ENCODE data around the gene VWDE. TPM values are rescaled to one million over a fixed set of nuclear protein-coding genes. Genes with fewer than 3 reads are reported as not detected.
A peak's percentile ranks its signal among the peaks of the same experiment; 100 is the strongest.

Gene VWDE
- total and polyA plus RNA-seq, 2 donors from 2014 or later, result 0.69 to 1.5 TPM

DNA sequence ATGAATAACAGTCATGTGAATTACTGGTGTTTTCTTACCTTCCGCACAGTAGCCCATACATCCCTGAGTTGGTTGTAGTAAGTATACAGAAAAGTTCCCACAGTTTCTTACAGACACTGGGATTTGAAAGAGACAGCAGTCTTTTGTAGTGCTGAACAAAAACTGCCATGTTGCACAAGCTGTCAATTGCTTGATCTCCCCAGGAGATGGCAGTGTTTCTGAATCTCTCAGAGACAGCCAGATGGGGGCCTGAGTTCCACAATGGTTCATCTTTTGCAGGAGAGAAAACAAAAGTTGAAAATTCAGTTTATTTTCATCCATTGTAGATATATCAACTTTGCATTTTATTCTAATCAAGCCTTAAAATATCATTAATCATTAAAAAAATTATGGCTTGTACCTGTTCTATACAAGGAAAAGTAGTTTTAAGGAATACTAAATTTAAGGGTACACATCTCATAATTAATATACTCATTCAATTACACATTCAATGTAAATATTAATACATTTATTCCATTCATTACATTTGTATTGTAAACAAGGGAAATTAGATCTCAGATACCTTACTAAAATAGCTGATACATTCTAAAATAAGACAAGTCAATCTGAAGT, 14.5 kb downstream of the VWDE start:
- Histone ChIP-seq H3K4me1 (ENCODE audit: control insufficient read depth in 2 of 3, insufficient read depth in 2 of 3, low read depth in 1 of 3, low read length in 3 of 3) (no peaks in the 10 kb centered on the region), H3K9me3 (ENCODE audit: control insufficient read depth in 2 of 3, insufficient read depth in 1 of 3, low read length in 3 of 3) (no peaks in the 10 kb centered on the region), H3K36me3 (ENCODE audit: control insufficient read depth in 2 of 3, insufficient read depth in 3 of 3, low read length in 3 of 3) (no peaks in the 10 kb centered on the region), H3K27me3 (ENCODE audit: control insufficient read depth, insufficient read depth, low read length) (no peaks in the 10 kb centered on the region), H3K4me3 (ENCODE audit: low read length in 3 of 3) (no peak overlapping the region), H3K27ac (ENCODE audit: low read depth in 2 of 2, low read length in 2 of 2) (no peak overlapping the region), H3K9ac (ENCODE audit: low read length in 3 of 3) (no peak overlapping the region)
- FAIRE-seq, result no peak
- TF ChIP-seq, protein P1, sequence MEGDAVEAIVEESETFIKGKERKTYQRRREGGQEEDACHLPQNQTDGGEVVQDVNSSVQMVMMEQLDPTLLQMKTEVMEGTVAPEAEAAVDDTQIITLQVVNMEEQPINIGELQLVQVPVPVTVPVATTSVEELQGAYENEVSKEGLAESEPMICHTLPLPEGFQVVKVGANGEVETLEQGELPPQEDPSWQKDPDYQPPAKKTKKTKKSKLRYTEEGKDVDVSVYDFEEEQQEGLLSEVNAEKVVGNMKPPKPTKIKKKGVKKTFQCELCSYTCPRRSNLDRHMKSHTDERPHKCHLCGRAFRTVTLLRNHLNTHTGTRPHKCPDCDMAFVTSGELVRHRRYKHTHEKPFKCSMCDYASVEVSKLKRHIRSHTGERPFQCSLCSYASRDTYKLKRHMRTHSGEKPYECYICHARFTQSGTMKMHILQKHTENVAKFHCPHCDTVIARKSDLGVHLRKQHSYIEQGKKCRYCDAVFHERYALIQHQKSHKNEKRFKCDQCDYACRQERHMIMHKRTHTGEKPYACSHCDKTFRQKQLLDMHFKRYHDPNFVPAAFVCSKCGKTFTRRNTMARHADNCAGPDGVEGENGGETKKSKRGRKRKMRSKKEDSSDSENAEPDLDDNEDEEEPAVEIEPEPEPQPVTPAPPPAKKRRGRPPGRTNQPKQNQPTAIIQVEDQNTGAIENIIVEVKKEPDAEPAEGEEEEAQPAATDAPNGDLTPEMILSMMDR (IDR thresholded peaks at IDR 0.05; ENCODE audit: borderline replicate concordance, extremely low read depth, insufficient read depth), result peak; percentile 61
- DNase-seq, result peak in 3 of 5 donors; percentile 40 to 80 (median 69)
- intact Hi-C loops (cut with DNase I), result no loop called here

DNA sequence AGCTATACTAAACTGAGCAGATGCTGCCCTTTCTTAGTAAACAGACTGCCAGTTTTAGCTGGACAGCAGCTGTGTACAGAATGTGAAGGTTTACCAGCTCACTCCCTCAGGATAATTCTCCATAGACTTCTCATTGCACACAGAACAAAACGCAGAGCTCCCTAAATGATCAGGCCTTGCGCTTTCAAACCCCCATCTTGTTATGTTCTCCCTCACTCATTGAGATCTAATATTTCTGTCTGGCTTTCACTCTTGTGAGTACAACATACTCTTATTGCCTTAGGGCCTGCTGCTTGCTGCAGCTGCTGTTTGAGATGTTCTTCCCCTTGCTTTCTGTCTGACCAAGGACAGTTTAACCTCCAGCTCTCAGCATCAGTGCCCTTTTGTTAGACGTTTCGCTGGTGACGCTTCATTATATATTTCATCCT, 17.3 kb downstream of the VWDE start:
- Histone ChIP-seq H3K27ac (ENCODE audit: low read depth in 2 of 2, low read length in 2 of 2) (no peak overlapping the region), H3K4me3 (ENCODE audit: low read length in 3 of 3) (no peak overlapping the region), H3K27me3 (ENCODE audit: control insufficient read depth, insufficient read depth, low read length) (no peaks in the 10 kb centered on the region), H3K9ac (ENCODE audit: low read length in 3 of 3) (no peak overlapping the region), H3K4me1 (ENCODE audit: control insufficient read depth in 2 of 3, insufficient read depth in 2 of 3, low read depth in 1 of 3, low read length in 3 of 3) (no peaks in the 10 kb centered on the region), H3K9me3 (ENCODE audit: control insufficient read depth in 2 of 3, insufficient read depth in 1 of 3, low read length in 3 of 3) (no peaks in the 10 kb centered on the region), H3K36me3 (ENCODE audit: control insufficient read depth in 2 of 3, insufficient read depth in 3 of 3, low read length in 3 of 3) (no peaks in the 10 kb centered on the region)
- FAIRE-seq (no peak), DNase-seq (no peak)
- TF ChIP-seq, protein P1 (IDR thresholded peaks at IDR 0.05; ENCODE audit: borderline replicate concordance, extremely low read depth, insufficient read depth), result no peak
- intact Hi-C loops (cut with DNase I), result no loop called here

DNA sequence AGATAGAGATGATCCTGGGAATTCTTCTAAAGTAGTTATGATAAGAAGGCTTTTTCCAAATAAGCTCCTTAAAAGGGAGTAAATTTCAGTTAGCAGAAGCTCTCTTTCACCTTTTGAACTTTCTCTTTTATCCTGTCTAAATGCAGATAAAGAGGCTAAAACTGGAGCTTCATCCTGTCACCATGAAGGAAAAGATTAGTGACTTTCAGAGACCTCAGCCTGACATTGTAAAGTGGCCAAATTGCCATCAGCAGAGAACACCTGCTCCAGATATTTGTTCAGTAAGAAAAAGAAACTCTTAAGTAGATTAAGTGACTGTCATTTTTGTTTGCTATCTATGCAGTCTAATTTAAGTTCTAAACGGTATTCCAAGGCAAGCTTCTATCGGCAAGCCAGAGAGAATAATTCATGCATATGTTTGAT, 18.3 kb downstream of the VWDE start:
- no peaks in the 10 kb centered on the region for H3K9me3 ChIP-seq (ENCODE audit: control insufficient read depth in 2 of 3, insufficient read depth in 1 of 3, low read length in 3 of 3)
- H3K9ac ChIP-seq (ENCODE audit: low read length in 3 of 3), result no peak overlapping the region
- TF ChIP-seq, protein P1 (IDR thresholded peaks at IDR 0.05; ENCODE audit: borderline replicate concordance, extremely low read depth, insufficient read depth), result no peak
- no peaks in the 10 kb centered on the region for H3K4me1 ChIP-seq (ENCODE audit: control insufficient read depth in 2 of 3, insufficient read depth in 2 of 3, low read depth in 1 of 3, low read length in 3 of 3)
- peak in 1 of 5 donors; percentile 12 for DNase-seq
- H3K36me3 ChIP-seq (ENCODE audit: control insufficient read depth in 2 of 3, insufficient read depth in 3 of 3, low read length in 3 of 3), result no peaks in the 10 kb centered on the region
- no peak overlapping the region for H3K4me3 ChIP-seq (ENCODE audit: low read length in 3 of 3)
- H3K27ac ChIP-seq (ENCODE audit: low read depth in 2 of 2, low read length in 2 of 2), result no peak overlapping the region
- no peak for FAIRE-seq
- no peaks in the 10 kb centered on the region for H3K27me3 ChIP-seq (ENCODE audit: control insufficient read depth, insufficient read depth, low read length)
- intact Hi-C loops (cut with DNase I), result no loop called here

DNA sequence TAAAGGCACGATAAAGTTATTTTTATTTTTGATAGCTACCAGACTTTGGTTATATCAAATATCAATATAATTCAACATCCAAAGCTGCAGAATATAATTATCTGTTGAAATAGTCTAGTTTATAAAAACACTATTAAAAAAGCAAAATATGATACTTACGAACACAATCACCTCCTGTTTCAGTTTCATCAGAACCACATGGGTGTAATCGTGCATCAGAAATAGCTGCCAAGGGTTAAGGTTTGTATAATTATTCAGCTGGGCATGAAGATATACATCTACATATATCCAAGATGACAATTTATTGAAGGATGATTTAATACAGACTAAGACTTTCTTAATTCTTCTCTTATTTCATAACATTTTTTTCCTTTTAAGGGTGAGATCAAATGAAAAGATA, 20.3 kb downstream of the VWDE start:
- H3K27me3 ChIP-seq (ENCODE audit: control insufficient read depth, insufficient read depth, low read length), result no peaks in the 10 kb centered on the region
- H3K27ac ChIP-seq (ENCODE audit: low read depth in 2 of 2, low read length in 2 of 2), result no peak overlapping the region
- TF ChIP-seq, protein P1 (IDR thresholded peaks at IDR 0.05; ENCODE audit: borderline replicate concordance, extremely low read depth, insufficient read depth), result no peak
- H3K9ac ChIP-seq (ENCODE audit: low read length in 3 of 3), result no peak overlapping the region
- no peaks in the 10 kb centered on the region for H3K36me3 ChIP-seq (ENCODE audit: control insufficient read depth in 2 of 3, insufficient read depth in 3 of 3, low read length in 3 of 3)
- H3K4me3 ChIP-seq (ENCODE audit: low read length in 3 of 3), result no peak overlapping the region
- intact Hi-C loops (cut with DNase I), result no loop called here
- no peaks in the 10 kb centered on the region for H3K9me3 ChIP-seq (ENCODE audit: control insufficient read depth in 2 of 3, insufficient read depth in 1 of 3, low read length in 3 of 3)
- no peak for DNase-seq
- FAIRE-seq, result no peak
- no peaks in the 10 kb centered on the region for H3K4me1 ChIP-seq (ENCODE audit: control insufficient read depth in 2 of 3, insufficient read depth in 2 of 3, low read depth in 1 of 3, low read length in 3 of 3)
